ENCODE results near the gene RILPL2.

- TF ChIP-seq CTCF (IDR thresholded peaks at IDR 0.05) (no peak), POLR2A (IDR thresholded peaks at IDR 0.05) (no peak)
Observed at GRCh38 chr12:123384318-123384993, 52.0 kb downstream of the RILPL2 start.
